Measurements from ENCODE around the gene PRTG. TPM values are rescaled to one million over a fixed set of nuclear protein-coding genes. Genes with fewer than 3 reads are reported as not detected.

PRTG gene
- total and polyA plus RNA-seq, 2 of the 13 experiments (the other 11 are each of a cell fraction or from before 2014, with no cell fraction given), result 13.2 to 22.3 TPM

- TF ChIP-seq YY1 (IDR thresholded peaks at IDR 0.05; ENCODE audit: insufficient read depth, insufficient replicate concordance, low read depth, low read length) (peak; percentile 76), ZNF501 (CRISPR knock-in tag; IDR thresholded peaks at IDR 0.05) (peak; percentile 48; the same call in 1 of the 2 replicates), ZUFSP (CRISPR knock-in tag; IDR thresholded peaks at IDR 0.05; ENCODE audit: borderline replicate concordance) (no peak), SRY (CRISPR knock-in tag; IDR thresholded peaks at IDR 0.05) (no peak), BRCA1 (CRISPR knock-in tag; IDR thresholded peaks at IDR 0.05) (no peak), MED1 (CRISPR knock-in tag; IDR thresholded peaks at IDR 0.05) (peak; percentile 67), JDP2 (CRISPR knock-in tag; IDR thresholded peaks at IDR 0.05; ENCODE audit: borderline replicate concordance) (no peak), ZNF614 (CRISPR knock-in tag; IDR thresholded peaks at IDR 0.05; ENCODE audit: borderline replicate concordance) (no peak; the same call in 1 of the 2 replicates), POLR2AphosphoS5 (IDR thresholded peaks at IDR 0.05; ENCODE audit: low read depth, low read length) (peak; percentile 35; the same call in 1 of the 2 replicates), SAP130 (CRISPR knock-in tag; IDR thresholded peaks at IDR 0.05; ENCODE audit: low read depth) (no peak; the same call in none of the 2 replicates), ZNF792 (CRISPR knock-in tag; IDR thresholded peaks at IDR 0.05) (no peak), ZBTB38 (CRISPR knock-in tag; IDR thresholded peaks at IDR 0.05) (no peak), PTBP1 (IDR thresholded peaks at IDR 0.05; ENCODE audit: low read depth, low read length, poor library complexity, severe bottlenecking) (no peak), ZNF777 (CRISPR knock-in tag; IDR thresholded peaks at IDR 0.05) (peak; percentile 86), MXD3 (CRISPR knock-in tag; IDR thresholded peaks at IDR 0.05) (peak; percentile 42), ZBTB7B (CRISPR knock-in tag; IDR thresholded peaks at IDR 0.05) (peak; percentile 91), PHF8 (CRISPR knock-in tag; IDR thresholded peaks at IDR 0.05) (peak; percentile 79), HNRNPH1 (optimal IDR thresholded peaks at IDR 0.05; ENCODE audit: low read depth, low read length) (no peak), MBD4 (IDR thresholded peaks at IDR 0.05; ENCODE audit: borderline replicate concordance, low read length) (no peak), CCAR2 (optimal IDR thresholded peaks at IDR 0.05; ENCODE audit: low read depth, low read length) (peak; percentile 51), RAD51 (IDR thresholded peaks at IDR 0.05; ENCODE audit: borderline replicate concordance) (no peak)
- TF ChIP-seq, protein P1, sequence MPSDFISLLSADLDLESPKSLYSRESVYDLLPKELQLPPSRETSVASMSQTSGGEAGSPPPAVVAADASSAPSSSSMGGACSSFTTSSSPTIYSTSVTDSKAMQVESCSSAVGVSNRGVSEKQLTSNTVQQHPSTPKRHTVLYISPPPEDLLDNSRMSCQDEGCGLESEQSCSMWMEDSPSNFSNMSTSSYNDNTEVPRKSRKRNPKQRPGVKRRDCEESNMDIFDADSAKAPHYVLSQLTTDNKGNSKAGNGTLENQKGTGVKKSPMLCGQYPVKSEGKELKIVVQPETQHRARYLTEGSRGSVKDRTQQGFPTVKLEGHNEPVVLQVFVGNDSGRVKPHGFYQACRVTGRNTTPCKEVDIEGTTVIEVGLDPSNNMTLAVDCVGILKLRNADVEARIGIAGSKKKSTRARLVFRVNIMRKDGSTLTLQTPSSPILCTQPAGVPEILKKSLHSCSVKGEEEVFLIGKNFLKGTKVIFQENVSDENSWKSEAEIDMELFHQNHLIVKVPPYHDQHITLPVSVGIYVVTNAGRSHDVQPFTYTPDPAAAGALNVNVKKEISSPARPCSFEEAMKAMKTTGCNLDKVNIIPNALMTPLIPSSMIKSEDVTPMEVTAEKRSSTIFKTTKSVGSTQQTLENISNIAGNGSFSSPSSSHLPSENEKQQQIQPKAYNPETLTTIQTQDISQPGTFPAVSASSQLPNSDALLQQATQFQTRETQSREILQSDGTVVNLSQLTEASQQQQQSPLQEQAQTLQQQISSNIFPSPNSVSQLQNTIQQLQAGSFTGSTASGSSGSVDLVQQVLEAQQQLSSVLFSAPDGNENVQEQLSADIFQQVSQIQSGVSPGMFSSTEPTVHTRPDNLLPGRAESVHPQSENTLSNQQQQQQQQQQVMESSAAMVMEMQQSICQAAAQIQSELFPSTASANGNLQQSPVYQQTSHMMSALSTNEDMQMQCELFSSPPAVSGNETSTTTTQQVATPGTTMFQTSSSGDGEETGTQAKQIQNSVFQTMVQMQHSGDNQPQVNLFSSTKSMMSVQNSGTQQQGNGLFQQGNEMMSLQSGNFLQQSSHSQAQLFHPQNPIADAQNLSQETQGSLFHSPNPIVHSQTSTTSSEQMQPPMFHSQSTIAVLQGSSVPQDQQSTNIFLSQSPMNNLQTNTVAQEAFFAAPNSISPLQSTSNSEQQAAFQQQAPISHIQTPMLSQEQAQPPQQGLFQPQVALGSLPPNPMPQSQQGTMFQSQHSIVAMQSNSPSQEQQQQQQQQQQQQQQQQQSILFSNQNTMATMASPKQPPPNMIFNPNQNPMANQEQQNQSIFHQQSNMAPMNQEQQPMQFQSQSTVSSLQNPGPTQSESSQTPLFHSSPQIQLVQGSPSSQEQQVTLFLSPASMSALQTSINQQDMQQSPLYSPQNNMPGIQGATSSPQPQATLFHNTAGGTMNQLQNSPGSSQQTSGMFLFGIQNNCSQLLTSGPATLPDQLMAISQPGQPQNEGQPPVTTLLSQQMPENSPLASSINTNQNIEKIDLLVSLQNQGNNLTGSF (CRISPR knock-in tag; IDR thresholded peaks at IDR 0.05), result no peak
- TF ChIP-seq, protein P2, sequence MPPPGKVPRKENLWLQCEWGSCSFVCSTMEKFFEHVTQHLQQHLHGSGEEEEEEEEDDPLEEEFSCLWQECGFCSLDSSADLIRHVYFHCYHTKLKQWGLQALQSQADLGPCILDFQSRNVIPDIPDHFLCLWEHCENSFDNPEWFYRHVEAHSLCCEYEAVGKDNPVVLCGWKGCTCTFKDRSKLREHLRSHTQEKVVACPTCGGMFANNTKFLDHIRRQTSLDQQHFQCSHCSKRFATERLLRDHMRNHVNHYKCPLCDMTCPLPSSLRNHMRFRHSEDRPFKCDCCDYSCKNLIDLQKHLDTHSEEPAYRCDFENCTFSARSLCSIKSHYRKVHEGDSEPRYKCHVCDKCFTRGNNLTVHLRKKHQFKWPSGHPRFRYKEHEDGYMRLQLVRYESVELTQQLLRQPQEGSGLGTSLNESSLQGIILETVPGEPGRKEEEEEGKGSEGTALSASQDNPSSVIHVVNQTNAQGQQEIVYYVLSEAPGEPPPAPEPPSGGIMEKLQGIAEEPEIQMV (CRISPR knock-in tag; IDR thresholded peaks at IDR 0.05; ENCODE audit: low read depth), result peak; percentile 84
Measured at GRCh38 chr15:55742927-55743728, at the start of gene PRTG (continued).

All from HepG2 (cell line).